ENCODE measurements around the gene SPPL2B.

SPPL2B gene

GRCh38 chr19:2302319-2303210 is 25.9 kb upstream of the SPPL2B start:
- DNase-seq: peak; percentile 26

GRCh38 chr19:2303211-2303798 is 25.2 kb upstream of the SPPL2B start:
- DNase-seq: no peak

- no peak for DNase-seq
Observed at GRCh38 chr19:2305452-2306280, 22.8 kb upstream of the SPPL2B start.

- DNase-seq: no peak
Observed at GRCh38 chr19:2306281-2306806, 22.1 kb upstream of the SPPL2B start.

GRCh38 chr19:2306971-2307370 is 21.5 kb upstream of the SPPL2B start:
- DNase-seq: no peak

- no peak for DNase-seq
Observed at GRCh38 chr19:2307518-2308012, 20.9 kb upstream of the SPPL2B start.

GRCh38 chr19:2308114-2308556 is 20.3 kb upstream of the SPPL2B start, which contains the start of gene LINGO3:
Gene LINGO3, minus strand, starts transcription at chr19:2308154. Its CDS starts 16,378 bp downstream, at chr19:2291776.
- DNase-seq: no peak

- DNase-seq: no peak
Observed at GRCh38 chr19:2309734-2310362, 18.6 kb upstream of the SPPL2B start.

GRCh38 chr19:2311093-2311492 is 17.4 kb upstream of the SPPL2B start:
- no peak for DNase-seq

- DNase-seq: no peak
Observed at GRCh38 chr19:2312820-2313501, 15.5 kb upstream of the SPPL2B start.

- DNase-seq: no peak
Observed at GRCh38 chr19:2315121-2315817, 13.2 kb upstream of the SPPL2B start.

GRCh38 chr19:2315818-2316353 is 12.6 kb upstream of the SPPL2B start:
- no peak for DNase-seq

- no peak for DNase-seq
Observed at GRCh38 chr19:2317300-2317699, 11.2 kb upstream of the SPPL2B start.

GRCh38 chr19:2317756-2318155 is 10.7 kb upstream of the SPPL2B start:
- no peak for DNase-seq

- no peak for DNase-seq
Observed at GRCh38 chr19:2318923-2319322, 9.6 kb upstream of the SPPL2B start.

- DNase-seq: no peak
Observed at GRCh38 chr19:2319551-2319950, 8.9 kb upstream of the SPPL2B start.

GRCh38 chr19:2320049-2320448 is 8.4 kb upstream of the SPPL2B start:
- DNase-seq: no peak

GRCh38 chr19:2320939-2321338 is 7.5 kb upstream of the SPPL2B start:
- DNase-seq: no peak

GRCh38 chr19:2321565-2322283 is 6.8 kb upstream of the SPPL2B start:
- DNase-seq: no peak

- DNase-seq: no peak
Observed at GRCh38 chr19:2323707-2324106, 4.8 kb upstream of the SPPL2B start.

Data from activated CD4-positive, alpha-beta T cell treated with anti-CD3 and anti-CD28 coated beads, Interleukin-2, amount 50 U/mL, for 1 hour (primary cell).